Omental fat pad (tissue), 4 donors: ENCODE results near the gene SORCS2. TPM values are rescaled to one million over a fixed set of nuclear protein-coding genes. Genes with fewer than 3 reads are reported as not detected.

Experiments used
- ATAC-seq: fragments of 150-250 bp; one replicate; pipeline ENCODE4 v1.9.1; 2016; ENCODE audit warnings: mild to moderate bottlenecking, moderate library complexity; ENCODE audit not compliant: low FRiP score
- DNase-seq: peaks from one replicate; pipeline ENCODE4 v3.0.0-alpha.2; 2019; ENCODE audit warnings: low spot score
- total RNA-seq, 4 donors: library from RNA; depleted of rRNA; stranded (reverse); fragments of >200 nt; gene quantifications; one replicate each; pipeline ENCODE4 v1.1.0, GENCODE V29; 2016
- TF ChIP-seq, protein P1 (sequence below), 3 donors: fragments of 450-650 bp; IDR thresholded peaks; one replicate each; pipeline ENCODE4 v1.5.1; 2016 to 2017; ENCODE audit warnings: antibody characterized with exemption in 3 of 3, mild to moderate bottlenecking in 3 of 3, moderate library complexity in 2 of 3

The SORCS2 gene
- total RNA-seq, 4 donors from 2014 or later = 0.63 to 4.6 (median 1.2) TPM

DNA sequence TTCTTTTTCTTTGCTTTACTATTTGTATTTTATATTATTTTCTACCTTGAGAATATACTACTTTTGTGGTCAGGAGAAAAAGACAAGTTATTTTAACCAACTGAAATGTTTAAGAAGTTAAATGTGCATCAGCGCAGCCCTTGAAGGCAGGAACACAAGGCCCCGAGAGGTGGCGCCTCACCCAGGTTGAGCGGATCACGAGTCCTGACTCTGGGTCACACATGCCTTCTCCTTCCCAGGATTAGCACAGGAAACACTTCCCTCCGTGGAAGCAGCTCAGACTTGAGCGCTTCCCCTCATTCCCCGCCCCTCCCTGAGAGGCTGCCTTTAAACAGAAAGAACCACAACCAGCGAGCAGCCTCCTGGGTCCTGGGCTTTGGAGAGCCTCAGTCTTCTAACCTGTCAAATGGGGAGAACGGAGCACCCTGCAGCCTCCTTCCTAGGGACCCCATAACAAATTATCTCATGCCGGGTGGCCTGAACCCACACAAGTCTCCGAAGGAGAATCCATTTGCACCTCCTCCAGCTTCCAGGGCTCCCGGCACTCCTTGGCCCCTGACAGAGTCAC is 529.7 kb downstream of the SORCS2 start:
- ATAC-seq (no peak), DNase-seq (no peak)
- TF ChIP-seq, protein P1, sequence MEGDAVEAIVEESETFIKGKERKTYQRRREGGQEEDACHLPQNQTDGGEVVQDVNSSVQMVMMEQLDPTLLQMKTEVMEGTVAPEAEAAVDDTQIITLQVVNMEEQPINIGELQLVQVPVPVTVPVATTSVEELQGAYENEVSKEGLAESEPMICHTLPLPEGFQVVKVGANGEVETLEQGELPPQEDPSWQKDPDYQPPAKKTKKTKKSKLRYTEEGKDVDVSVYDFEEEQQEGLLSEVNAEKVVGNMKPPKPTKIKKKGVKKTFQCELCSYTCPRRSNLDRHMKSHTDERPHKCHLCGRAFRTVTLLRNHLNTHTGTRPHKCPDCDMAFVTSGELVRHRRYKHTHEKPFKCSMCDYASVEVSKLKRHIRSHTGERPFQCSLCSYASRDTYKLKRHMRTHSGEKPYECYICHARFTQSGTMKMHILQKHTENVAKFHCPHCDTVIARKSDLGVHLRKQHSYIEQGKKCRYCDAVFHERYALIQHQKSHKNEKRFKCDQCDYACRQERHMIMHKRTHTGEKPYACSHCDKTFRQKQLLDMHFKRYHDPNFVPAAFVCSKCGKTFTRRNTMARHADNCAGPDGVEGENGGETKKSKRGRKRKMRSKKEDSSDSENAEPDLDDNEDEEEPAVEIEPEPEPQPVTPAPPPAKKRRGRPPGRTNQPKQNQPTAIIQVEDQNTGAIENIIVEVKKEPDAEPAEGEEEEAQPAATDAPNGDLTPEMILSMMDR (IDR thresholded peaks at IDR 0.05) = no peak

DNA sequence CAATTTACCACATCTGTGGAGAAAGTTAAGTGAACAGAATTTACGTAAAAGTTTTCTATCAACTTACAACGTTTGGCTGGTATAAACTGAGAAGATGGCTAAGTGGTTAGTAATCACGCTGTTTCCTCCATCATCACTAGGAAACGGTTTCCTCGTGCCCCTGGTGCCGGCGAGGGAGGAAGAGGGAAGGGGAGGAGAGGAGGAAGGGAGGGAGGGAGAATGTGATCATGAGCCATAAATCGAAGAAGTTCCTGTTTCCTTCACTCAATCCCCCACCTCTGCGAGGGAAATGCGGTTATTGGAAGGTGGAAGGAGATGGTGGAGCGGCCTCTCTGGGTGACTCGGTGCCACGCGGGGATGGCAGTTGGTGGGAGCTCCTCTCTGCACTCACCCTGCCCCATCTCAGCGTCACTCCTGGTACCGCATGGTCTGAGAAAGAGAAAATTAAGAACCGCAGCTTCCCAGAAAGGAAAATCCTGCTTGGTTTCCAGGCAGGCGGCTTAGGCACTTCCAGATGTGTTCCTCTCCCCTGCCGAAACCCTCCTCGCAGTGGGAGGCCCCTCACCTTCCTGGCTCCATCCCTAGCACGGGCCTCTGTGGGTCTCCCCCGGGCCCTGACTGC is 530.5 kb downstream of the SORCS2 start:
- DNase-seq (no peak), ATAC-seq (no peak)
- TF ChIP-seq, protein P1 (IDR thresholded peaks at IDR 0.05) = no peak

DNA sequence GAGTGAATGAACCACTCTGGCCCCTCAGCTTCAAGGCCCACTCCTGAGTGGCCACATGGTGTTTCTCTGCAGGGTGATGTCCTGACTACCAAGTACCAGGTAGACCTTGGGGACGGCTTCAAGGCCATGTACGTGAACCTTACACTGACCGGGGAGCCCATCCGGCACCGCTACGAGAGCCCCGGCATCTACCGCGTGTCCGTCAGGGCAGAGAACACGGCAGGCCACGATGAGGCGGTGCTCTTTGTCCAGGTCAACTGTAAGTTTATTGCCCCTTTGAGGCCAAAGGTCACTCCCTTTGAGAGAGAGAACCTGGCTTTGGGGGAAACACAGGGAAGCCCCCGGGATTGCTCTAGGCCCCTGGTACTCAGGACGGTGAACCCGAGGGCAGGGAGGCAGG is 531.3 kb downstream of the SORCS2 start:
- ATAC-seq (no peak), DNase-seq (no peak)
- TF ChIP-seq, protein P1 (IDR thresholded peaks at IDR 0.05) = no peak

DNA sequence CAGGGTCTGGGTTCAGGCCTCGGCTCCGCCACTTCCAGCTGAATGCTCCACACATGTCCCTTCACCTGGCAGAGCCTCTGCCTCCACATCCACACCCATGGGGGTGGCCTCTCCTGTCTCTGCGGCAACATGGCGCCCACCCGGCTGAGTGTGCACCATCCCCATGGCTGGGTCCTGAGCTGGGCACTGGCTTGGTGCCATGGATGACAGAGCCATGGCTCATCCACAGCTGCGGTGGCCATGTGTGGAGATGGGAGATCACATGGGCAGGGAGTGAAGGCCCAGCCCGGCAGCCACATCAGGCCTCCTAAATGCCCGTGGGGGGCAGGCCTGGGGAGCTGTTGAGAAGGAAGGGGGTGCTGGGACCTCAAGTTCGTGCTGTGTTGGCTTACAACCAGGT is 533.6 kb downstream of the SORCS2 start:
- no peak for ATAC-seq
- DNase-seq = no peak
- TF ChIP-seq, protein P1 (IDR thresholded peaks at IDR 0.05) = no peak

DNA sequence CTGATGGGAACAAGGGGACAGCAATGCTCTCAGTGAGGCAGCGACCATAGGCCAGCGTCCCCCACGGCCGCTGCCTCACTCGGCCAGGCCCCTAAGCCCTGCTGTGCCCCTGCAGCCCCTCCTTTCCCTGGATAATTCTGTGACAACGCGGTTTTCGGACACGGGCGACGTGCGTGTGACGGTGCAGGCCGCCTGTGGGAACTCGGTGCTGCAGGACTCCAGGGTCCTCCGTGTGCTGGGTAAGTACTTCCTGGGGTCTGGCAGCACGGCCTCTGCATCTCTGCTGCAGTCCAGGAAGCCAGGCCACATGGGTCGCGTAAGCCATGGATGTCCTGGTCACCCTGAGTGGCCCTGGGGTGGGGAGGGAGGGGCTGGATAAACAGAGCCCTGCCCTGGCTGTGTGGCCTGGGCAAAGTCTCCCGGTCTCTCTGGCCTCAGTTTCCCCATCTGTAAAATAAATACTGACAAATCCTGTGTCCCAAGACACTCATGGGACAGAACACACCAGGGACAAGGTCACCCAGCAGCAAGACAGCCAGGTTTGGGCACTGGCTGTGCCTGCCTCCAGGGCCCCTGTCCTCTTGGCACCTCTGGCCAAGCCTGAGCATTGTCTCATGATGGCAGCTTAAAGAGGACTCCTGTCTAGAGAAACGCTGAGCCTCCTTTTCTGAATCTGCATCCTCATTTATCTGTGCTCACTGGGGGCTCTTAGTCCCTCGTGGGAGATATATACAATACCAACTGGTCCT is 534.5 kb downstream of the SORCS2 start:
- TF ChIP-seq, protein P1 (IDR thresholded peaks at IDR 0.05) = no peak
- DNase-seq (no peak), ATAC-seq (no peak)

DNA sequence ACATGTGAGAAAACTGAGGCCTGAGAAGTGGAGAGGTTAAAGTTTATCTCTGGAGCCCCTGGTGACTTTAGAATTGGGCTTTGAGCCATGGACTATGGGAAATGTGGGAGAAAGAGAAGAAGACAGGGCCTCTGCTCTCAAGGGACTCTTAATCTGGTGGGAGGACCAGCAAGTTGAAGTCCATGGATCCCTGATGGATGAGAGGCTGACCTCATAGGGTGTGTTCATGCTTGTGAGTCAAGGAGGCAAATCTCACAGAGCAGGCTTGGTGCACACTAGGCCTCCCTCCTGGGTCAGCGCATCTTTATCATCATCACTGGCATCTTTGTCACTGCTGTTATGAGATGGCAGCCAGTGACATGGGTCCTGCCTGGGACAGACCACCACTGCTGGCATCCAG is 535.4 kb downstream of the SORCS2 start:
- DNase-seq = no peak
- TF ChIP-seq, protein P1 (IDR thresholded peaks at IDR 0.05) = no peak
- no peak for ATAC-seq
